ENCODE measurements around the gene AADACL4.

The AADACL4 gene

GRCh38 chr1:12643785-12644184 is at the start of gene AADACL4:
AADACL4 (plus strand) TSS chr1:12644085; CDS start chr1:12644547, 462 bp downstream.
- no peak for DNase-seq (ENCODE audit: low read depth in 2 of 2)

- no peak for DNase-seq (ENCODE audit: low read depth in 2 of 2)
These were observed 49.4 kb upstream of the AADACL4 start for GRCh38 chr1:12594490-12594889.

GRCh38 chr1:12594966-12595756 is 48.7 kb upstream of the AADACL4 start:
- DNase-seq (ENCODE audit: low read depth in 2 of 2) = no peak

GRCh38 chr1:12595757-12596006 is 48.2 kb upstream of the AADACL4 start:
- no peak for DNase-seq (ENCODE audit: low read depth in 2 of 2)

- DNase-seq (ENCODE audit: low read depth in 2 of 2) = no peak
These were observed 47.7 kb upstream of the AADACL4 start for GRCh38 chr1:12596007-12596821.

GRCh38 chr1:12597792-12598191 is 46.1 kb upstream of the AADACL4 start:
- no peak for DNase-seq (ENCODE audit: low read depth in 2 of 2)

GRCh38 chr1:12598974-12599373 is 44.9 kb upstream of the AADACL4 start:
- DNase-seq (ENCODE audit: low read depth in 2 of 2) = no peak

GRCh38 chr1:12599657-12600056 is 44.2 kb upstream of the AADACL4 start:
- DNase-seq (ENCODE audit: low read depth in 2 of 2) = no peak

- no peak for DNase-seq (ENCODE audit: low read depth in 2 of 2)
These were observed 43.5 kb upstream of the AADACL4 start for GRCh38 chr1:12600335-12600734.

GRCh38 chr1:12600880-12601633 is 42.8 kb upstream of the AADACL4 start:
- no peak for DNase-seq (ENCODE audit: low read depth in 2 of 2)

GRCh38 chr1:12601700-12602658 is 41.9 kb upstream of the AADACL4 start:
- no peak for DNase-seq (ENCODE audit: low read depth in 2 of 2)

- no peak for DNase-seq (ENCODE audit: low read depth in 2 of 2)
These were observed 41.2 kb upstream of the AADACL4 start for GRCh38 chr1:12602659-12603024.

- DNase-seq (ENCODE audit: low read depth in 2 of 2) = no peak
These were observed 40.7 kb upstream of the AADACL4 start for GRCh38 chr1:12603224-12603623.

- peak in 1 of 2 donors; percentile 32 for DNase-seq (ENCODE audit: low read depth in 2 of 2)
These were observed 39.6 kb upstream of the AADACL4 start for GRCh38 chr1:12604114-12604874.

- no peak for DNase-seq (ENCODE audit: low read depth in 2 of 2)
These were observed 38.9 kb upstream of the AADACL4 start for GRCh38 chr1:12604986-12605385.

- no peak for DNase-seq (ENCODE audit: low read depth in 2 of 2)
These were observed 36.6 kb upstream of the AADACL4 start for GRCh38 chr1:12607263-12607662.

- no peak for DNase-seq (ENCODE audit: low read depth in 2 of 2)
These were observed 35.5 kb upstream of the AADACL4 start for GRCh38 chr1:12608311-12608957.

- DNase-seq (ENCODE audit: low read depth in 2 of 2) = no peak
These were observed 34.3 kb upstream of the AADACL4 start for GRCh38 chr1:12609469-12610003.

GRCh38 chr1:12610305-12610935 is 33.5 kb upstream of the AADACL4 start:
- no peak for DNase-seq (ENCODE audit: low read depth in 2 of 2)
